Activated CD8-positive, alpha-beta memory T cell treated with anti-CD3 and anti-CD28 coated beads, Interleukin-2, amount 10 ng/mL, durations not matched to agents 7 days and 5 days (primary cell): ENCODE measurements around the gene TP73. TPM values are rescaled to one million over a fixed set of nuclear protein-coding genes. Genes with fewer than 3 reads are reported as not detected.

Experiments used
- ATAC-seq: fragments of 150-1000 bp; cut with Tn5 transposase; one replicate; pipeline ENCODE4 v1.10.0; 2021; ENCODE audit warnings: moderate library complexity
- CTCF ChIA-PET: fragments of 350-600 bp; sonication (Branson Sonifier 250); formaldehyde crosslinking; loops from one replicate; lab custom pipeline; 2021; ENCODE audit warnings: antibody characterized with exemption; lab: Charles Lee
- DNase-seq: peaks from one replicate; pipeline ENCODE4 v3.0.0-alpha.2; 2020
- H3K27ac Mint-ChIP-seq: one replicate; pipeline ENCODE4 v1.8.0; 2021; ENCODE audit warnings: mild to moderate bottlenecking, mixed read lengths
- H3K27me3 Mint-ChIP-seq: one replicate; pipeline ENCODE4 v1.8.0; 2021; ENCODE audit warnings: mixed read lengths
- H3K36me3 Mint-ChIP-seq: one replicate; pipeline ENCODE4 v1.8.0; 2021; ENCODE audit warnings: mild to moderate bottlenecking, mixed read lengths
- H3K4me1 Mint-ChIP-seq: one replicate; pipeline ENCODE4 v1.8.0; 2021; ENCODE audit warnings: mixed read lengths
- H3K4me3 Mint-ChIP-seq: one replicate; pipeline ENCODE4 v1.8.0; 2021; ENCODE audit warnings: mild to moderate bottlenecking, moderate library complexity, mixed read lengths
- H3K9me3 Mint-ChIP-seq: one replicate; pipeline ENCODE4 v1.8.0; 2022; ENCODE audit warnings: low read depth, mixed read lengths
- total RNA-seq, 2 experiments: library from RNA; stranded (reverse); gene quantifications; one replicate each; pipeline ENCODE4 v1.2.3, GENCODE V29; 2021

TP73 gene
- total RNA-seq, 2 experiments from 2014 or later: 2.1 to 15.2 TPM

DNA sequence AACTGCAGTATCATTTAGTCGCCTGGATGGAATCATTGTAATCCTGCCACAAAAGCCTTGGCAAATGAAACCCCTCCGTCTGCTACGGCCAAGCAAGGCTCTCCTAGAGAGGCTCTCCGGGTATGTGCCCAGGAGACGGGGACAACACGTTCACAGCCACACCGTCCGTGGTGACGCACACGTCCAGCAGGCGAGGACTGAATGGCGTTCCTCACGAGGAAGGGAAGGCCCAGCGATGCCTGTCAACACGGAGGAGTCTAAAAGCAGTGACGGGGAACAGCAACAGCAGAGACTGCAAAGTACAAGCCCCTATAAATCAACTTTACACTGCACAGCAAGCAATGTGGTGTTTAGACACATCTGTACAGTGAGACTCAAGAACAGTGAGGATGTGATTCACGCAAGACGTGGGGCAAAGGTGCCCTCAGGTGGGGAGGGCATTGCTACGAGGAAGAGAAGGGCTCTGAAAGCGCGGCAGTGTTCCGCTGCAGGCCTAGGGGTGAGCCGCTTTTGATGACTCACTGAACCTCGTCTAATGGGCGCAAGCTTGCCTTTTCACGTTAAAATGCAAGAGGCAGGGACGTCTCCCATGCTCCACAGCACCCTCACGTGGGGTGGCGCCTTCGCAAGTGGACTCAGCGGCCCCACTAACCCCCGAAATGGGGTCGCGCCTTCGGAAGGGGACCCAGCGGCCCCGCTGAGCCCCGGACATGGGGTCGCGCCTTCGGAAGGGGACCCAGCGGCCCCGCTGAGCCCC is 9.2 kb upstream of the TP73 start:
- CTCF ChIA-PET: no interaction called here
- Mint-ChIP-seq H3K27ac (no peak overlapping the region), H3K36me3 (peaks cover 15% of the 10 kb centered on the region), H3K27me3 (no peaks in the 10 kb centered on the region), H3K4me3 (no peak overlapping the region), H3K4me1 (peaks cover 3% of the 10 kb centered on the region), H3K9me3 (no peaks in the 10 kb centered on the region)
- no peak for DNase-seq
- ATAC-seq: no peak

DNA sequence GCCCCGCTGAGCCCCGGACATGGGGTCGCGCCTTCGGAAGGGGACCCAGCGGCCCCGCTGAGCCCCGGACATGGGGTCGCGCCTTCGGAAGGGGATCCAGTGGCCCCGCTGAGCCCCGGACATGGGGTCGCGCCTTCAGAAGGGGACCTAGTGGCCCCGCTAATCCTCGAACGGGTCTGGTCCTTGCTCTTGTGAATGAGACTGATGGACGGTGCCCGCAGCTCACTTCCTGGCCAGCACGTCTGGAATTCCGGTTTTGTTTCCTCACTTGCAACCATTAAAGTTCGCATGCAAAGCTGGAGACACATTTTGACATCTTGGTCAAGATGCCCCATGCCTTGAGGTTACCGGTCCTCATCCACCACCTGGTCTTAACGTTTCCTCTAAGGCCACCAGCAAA is 8.0 kb upstream of the TP73 start:
- CTCF ChIA-PET: no interaction called here
- Mint-ChIP-seq H3K36me3 (peaks cover 9% of the 10 kb centered on the region), H3K27me3 (no peaks in the 10 kb centered on the region), H3K27ac (no peak overlapping the region), H3K4me3 (no peak overlapping the region), H3K4me1 (peaks cover 15% of the 10 kb centered on the region), H3K9me3 (no peaks in the 10 kb centered on the region)
- ATAC-seq: no peak
- no peak for DNase-seq

DNA sequence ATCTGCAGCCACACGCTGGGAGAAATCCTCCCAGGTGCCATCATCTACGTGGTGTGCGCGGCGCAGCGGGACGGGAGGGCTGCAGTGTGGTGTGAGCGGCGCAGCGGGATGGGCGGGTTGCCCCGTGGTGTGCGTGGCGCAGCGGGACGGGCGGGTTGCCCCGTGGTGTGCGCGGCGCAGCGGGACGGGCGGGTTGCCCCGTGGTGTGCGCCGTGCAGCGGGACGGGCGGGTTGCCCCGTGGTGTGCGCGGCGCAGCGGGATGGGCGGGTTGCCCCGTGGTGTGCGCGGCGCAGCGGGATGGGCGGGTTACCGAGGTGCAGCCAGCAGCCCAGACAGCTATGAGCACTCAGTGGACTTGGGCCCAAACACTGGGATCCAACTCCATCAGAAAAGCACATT is 7.1 kb upstream of the TP73 start:
- no peak overlapping the region for H3K4me3 Mint-ChIP-seq
- ATAC-seq (no peak), DNase-seq (no peak)
- peaks cover 2% of the 10 kb centered on the region for H3K27me3 Mint-ChIP-seq
- H3K27ac Mint-ChIP-seq: no peak overlapping the region
- H3K9me3 Mint-ChIP-seq: no peaks in the 10 kb centered on the region
- CTCF ChIA-PET: no interaction called here
- peaks cover 9% of the 10 kb centered on the region for H3K36me3 Mint-ChIP-seq
- peaks cover 17% of the 10 kb centered on the region for H3K4me1 Mint-ChIP-seq

DNA sequence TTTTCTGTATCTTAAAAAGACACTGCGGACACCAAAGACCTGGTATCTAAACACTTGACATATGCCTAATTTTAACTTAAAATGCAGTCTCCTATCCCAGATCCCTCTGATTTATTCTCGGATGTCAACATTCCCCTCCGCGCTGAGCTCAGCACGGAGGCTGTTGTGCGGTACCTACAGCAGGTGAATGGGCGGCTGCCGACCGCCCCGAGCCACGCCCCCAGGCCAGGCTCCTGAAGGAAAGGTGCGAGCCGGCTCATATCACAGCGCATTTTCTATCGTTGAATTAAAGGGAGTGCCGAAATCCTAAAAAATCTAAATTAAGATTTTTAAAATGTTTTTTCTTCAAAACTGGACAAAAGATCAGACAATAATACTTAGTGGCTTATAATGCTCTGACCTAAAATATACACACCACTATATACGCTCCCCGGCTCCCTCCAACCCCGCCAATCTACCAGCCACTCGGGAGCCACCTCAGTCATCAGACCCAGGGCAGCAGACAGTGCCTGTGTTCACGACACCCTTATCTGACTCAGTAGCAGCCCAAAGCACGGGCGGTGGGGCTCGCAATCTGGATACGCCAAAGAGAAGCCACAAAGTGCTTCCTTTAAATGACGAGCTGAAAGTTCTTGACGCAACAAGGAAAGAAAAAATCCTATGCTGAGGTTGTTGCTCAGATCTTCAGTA is 6.5 kb upstream of the TP73 start:
- Mint-ChIP-seq H3K9me3 (no peaks in the 10 kb centered on the region), H3K36me3 (peaks cover 9% of the 10 kb centered on the region), H3K4me3 (no peak overlapping the region), H3K4me1 (peaks cover 19% of the 10 kb centered on the region), H3K27ac (no peak overlapping the region), H3K27me3 (peaks cover 6% of the 10 kb centered on the region)
- DNase-seq (no peak), ATAC-seq (no peak)
- CTCF ChIA-PET: no interaction called here

DNA sequence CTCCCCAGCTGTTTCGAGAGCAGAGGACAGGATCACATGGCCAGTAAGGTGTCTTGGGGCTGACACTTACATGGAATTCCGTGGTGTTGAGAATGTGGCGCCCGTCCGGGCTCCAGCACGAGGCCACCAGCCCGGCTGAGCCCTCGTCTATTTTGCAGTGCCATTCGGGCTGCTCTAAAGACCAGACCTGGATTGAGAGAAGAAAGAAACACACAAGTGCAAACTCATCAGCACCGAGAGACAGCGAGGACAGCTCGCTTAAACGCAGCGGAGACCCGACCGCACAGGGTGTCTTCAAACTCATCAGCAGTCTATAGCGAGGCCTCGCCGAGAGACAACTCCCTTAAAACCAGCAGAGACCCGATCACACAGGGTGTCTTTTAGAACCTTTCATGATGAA is 5.7 kb upstream of the TP73 start:
- peaks cover 13% of the 10 kb centered on the region for H3K27me3 Mint-ChIP-seq
- H3K36me3 Mint-ChIP-seq: peaks cover 9% of the 10 kb centered on the region
- no peak overlapping the region for H3K27ac Mint-ChIP-seq
- H3K9me3 Mint-ChIP-seq: no peaks in the 10 kb centered on the region
- DNase-seq: no peak
- no peak overlapping the region for H3K4me3 Mint-ChIP-seq
- no peak for ATAC-seq
- H3K4me1 Mint-ChIP-seq: peaks cover 22% of the 10 kb centered on the region
- CTCF ChIA-PET: interaction anchor here (2.6 kb wide), 1 partner anchor 28 kb away, joined by 11 read pairs; no protein-coding TSS in a partner anchor

DNA sequence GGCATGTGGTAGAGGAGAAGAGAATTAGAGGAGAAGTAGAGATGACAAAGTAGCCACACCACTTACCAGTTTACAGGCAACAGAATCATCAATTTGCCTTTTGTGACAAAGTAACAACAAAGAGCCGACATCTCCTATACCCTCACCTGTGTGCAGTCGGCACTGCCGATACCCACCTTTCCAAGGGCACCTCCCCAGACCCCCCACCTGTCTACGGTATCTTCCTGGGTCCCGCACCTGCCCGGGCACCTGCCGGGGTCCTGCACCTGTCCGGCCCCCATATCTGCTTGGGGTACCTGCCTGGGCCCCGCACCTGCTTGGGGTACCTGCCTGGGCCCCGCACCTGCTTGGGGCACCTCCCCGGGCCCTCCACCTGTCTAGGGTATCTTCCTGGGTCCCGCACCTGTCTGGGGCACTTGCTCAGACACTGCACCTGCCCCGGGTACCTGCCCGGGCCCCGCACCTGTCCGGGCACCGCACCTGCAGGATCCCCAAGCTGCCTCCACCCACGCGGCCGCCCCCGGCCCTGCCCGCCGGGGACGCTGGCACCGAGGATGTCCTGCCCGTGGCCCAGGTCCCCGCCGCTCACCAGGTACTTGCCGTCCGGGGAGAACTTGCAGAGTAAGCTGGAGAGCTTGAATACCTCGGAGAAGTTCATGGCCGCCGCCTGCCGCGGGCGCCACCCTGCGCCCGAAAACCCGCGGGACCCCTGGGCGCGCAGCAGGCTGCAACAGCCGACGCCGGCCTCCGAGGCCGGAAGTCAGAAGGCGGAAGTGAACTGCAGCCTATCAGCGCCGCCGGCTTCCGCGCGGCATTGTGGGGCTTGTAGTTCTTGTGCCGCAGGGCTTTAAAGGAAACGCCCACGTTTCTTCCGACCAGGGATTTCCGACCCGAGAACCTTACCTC is 2.7 kb upstream of the TP73 start, which contains the start of gene WRAP73:
Gene WRAP73, minus strand, starts transcription at position 762 of the 906 bp plus-strand sequence. Its CDS starts 104 bp downstream, at position 658.
- DNase-seq: peak; percentile 93
- Mint-ChIP-seq H3K9me3 (no peaks in the 10 kb centered on the region), H3K27me3 (peaks cover 32% of the 10 kb centered on the region), H3K27ac (peak within 1 kb of the TSS; percentile 71), H3K36me3 (peaks cover 8% of the 10 kb centered on the region), H3K4me1 (peaks cover 22% of the 10 kb centered on the region), H3K4me3 (peak within 1 kb of the TSS; percentile 76)
- ATAC-seq: peak; percentile 98
- CTCF ChIA-PET: interaction anchor here (0.6 to 2.6 kb wide), 7 partner anchors 20 to 196 kb away, joined by 3 to 11 read pairs (median 3); no protein-coding TSS in a partner anchor

DNA sequence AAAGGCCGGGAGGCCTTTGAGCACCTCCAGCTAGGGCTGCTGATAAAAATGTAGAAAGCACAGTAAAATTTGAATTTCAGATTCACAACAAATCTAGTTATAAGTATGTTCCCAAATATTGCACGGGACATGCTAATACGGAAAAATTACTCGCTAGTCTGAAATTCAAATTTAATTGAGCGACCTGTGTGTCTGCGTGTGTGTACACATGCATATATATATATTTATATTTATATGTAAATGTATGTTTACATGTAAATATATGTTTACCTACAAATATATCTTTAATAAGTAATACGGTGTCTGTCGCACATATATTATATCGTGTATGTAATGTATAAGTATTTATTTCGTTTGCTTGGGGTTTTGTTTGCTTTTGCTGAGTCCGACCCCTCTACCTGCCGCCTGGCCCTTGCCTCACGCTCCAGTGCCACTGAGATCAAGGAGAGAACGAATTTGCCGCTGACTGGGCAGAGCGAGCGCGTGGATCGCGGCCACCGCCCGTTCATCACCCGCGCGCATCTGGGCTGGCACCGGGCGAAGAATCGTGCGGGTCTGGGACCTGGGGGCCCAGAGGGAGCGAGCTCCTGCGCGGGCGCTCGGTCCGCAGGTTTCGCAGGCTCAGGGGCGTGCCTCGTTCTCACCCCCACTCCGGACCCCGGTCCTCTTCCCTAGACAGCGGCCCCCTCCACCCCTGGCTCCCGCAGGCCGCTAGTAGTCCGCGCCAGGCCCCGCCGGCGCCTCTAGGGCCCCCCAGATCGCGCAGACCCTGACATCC is 1.9 kb upstream of the TP73 start:
- no peak for DNase-seq
- no peaks in the 10 kb centered on the region for H3K9me3 Mint-ChIP-seq
- CTCF ChIA-PET: interaction anchor here (1.2 to 1.4 kb wide), 2 partner anchors 25 to 31 kb away, joined by 3 read pairs; no protein-coding TSS in a partner anchor
- H3K27me3 Mint-ChIP-seq: peaks cover 41% of the 10 kb centered on the region
- peak overlapping the region; percentile 41 for H3K27ac Mint-ChIP-seq
- peaks cover 22% of the 10 kb centered on the region for H3K4me1 Mint-ChIP-seq
- peak overlapping the region; percentile 76 for H3K4me3 Mint-ChIP-seq
- ATAC-seq: no peak
- peaks cover 2% of the 10 kb centered on the region for H3K36me3 Mint-ChIP-seq

DNA sequence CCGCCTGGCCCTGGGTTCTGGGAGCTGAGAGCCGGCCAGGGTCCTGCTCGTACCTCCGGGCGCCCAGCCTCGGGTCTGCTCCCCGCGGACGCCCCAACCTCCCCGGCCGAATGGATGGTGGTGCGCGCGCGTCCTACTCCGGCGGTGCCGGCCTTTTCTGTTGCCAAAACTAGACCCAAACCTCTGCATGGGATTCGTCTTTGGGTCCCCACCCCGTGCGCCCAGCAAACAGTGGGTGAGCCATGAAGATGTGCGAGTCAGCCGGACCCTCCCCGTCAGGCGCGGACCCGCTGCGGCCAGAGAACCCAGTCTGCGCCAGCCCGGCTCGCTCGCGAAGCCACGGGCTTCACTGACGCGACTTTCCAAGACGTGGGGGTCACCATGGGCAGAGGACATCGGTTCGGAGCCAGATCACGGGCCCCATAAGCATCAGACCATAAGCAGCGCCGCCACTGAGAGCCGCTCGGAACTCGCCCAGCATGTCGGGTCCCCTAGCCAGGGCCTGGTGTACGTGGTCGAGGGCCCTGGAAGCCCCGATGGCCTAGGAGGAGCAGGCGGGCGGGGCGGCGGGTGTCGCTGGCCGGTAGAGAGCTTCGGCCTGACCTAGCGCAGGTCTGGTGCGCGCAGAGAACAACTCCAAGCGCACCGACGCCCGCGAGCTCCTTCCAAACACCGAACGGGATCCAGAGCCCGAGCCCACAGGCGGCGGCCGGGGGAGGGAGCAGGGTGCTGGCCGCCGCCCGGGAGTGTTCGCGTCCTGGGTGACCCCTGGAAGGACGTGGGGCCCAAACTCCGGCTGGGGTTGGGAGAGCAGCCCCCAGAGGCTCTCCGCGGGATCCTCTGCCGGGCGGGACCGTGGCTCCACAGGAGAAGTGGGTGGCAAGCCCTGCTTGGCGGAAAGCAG is 1.0 kb upstream of the TP73 start:
- DNase-seq (no peak), ATAC-seq (no peak)
- no peaks in the 10 kb centered on the region for H3K9me3 Mint-ChIP-seq
- H3K4me1 Mint-ChIP-seq: peaks cover 25% of the 10 kb centered on the region
- no peak overlapping the region for H3K4me3 Mint-ChIP-seq
- H3K27me3 Mint-ChIP-seq: peaks cover 49% of the 10 kb centered on the region
- no peak overlapping the region for H3K27ac Mint-ChIP-seq
- CTCF ChIA-PET: interaction anchor here (1.4 kb wide), 1 partner anchor 25 kb away, joined by 3 read pairs; no protein-coding TSS in a partner anchor
- no peaks in the 10 kb centered on the region for H3K36me3 Mint-ChIP-seq

DNA sequence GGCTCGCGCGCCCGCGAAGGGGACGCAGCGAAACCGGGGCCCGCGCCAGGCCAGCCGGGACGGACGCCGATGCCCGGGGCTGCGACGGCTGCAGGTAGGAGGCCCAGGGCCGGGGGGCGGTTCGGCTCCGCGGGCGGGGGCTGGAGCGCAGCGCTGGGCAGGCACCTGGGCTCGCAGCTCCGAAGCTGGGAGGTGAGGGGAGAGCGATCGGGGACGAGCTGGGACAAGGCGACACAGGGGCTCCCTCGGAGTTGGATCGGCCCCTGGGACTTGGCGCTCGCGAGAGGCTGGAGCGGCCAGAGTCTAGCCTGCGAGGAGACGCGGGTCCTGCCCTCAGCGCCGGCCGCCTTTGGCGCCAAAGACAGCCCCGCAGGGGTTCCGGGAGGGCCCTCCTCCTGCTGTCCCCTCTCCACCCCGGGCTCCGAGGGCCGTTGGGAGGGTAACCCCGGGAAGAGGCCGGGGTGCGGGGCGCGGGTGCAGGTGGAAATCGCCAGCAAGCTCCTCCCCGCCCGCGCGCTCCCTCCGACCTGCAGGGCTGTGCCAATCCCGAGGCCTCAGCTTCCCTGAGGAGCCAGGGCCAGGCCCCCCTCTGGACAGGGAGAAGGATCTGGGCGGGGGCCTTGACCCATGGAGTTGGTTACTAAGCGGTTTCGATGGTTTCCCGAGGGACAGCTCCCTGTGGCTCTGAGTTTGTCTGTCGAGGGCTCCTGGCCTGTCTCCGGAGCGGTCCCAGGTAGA is 401 bp downstream of the TP73 start:
- Mint-ChIP-seq H3K4me1 (peaks cover 36% of the 10 kb centered on the region), H3K36me3 (no peaks in the 10 kb centered on the region), H3K4me3 (no peak overlapping the region), H3K9me3 (no peaks in the 10 kb centered on the region), H3K27ac (no peak overlapping the region), H3K27me3 (peaks cover 64% of the 10 kb centered on the region)
- ATAC-seq (no peak), DNase-seq (no peak)
- CTCF ChIA-PET: interaction anchor here (1.3 to 1.9 kb wide), 3 partner anchors 22 to 33 kb away, joined by 3 to 11 read pairs (median 3); no protein-coding TSS in a partner anchor

DNA sequence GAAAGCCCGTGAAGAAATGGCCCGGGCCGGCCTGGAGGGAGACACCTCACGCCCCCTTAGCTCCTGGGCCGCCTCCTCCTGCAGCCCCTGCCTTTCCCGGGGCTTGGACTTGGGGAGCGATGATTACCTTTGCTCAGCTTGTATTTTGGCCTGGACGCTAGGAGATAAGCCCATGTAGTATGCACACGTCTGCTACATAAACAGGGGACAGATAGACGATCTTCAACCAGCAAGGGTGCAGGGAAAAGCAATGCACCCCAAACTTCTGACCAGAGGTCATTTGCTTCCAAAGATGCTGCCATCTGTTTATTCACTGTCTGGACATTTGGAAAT is 936 bp downstream of the TP73 start:
- Mint-ChIP-seq H3K27me3 (peaks cover 69% of the 10 kb centered on the region), H3K4me1 (peaks cover 34% of the 10 kb centered on the region), H3K4me3 (no peak overlapping the region), H3K9me3 (no peaks in the 10 kb centered on the region), H3K36me3 (no peaks in the 10 kb centered on the region), H3K27ac (no peak overlapping the region)
- CTCF ChIA-PET: interaction anchor here (1.3 to 1.9 kb wide), 4 partner anchors 23 to 34 kb away, joined by 3 to 11 read pairs (median 3); no protein-coding TSS in a partner anchor
- ATAC-seq (no peak), DNase-seq (no peak)

DNA sequence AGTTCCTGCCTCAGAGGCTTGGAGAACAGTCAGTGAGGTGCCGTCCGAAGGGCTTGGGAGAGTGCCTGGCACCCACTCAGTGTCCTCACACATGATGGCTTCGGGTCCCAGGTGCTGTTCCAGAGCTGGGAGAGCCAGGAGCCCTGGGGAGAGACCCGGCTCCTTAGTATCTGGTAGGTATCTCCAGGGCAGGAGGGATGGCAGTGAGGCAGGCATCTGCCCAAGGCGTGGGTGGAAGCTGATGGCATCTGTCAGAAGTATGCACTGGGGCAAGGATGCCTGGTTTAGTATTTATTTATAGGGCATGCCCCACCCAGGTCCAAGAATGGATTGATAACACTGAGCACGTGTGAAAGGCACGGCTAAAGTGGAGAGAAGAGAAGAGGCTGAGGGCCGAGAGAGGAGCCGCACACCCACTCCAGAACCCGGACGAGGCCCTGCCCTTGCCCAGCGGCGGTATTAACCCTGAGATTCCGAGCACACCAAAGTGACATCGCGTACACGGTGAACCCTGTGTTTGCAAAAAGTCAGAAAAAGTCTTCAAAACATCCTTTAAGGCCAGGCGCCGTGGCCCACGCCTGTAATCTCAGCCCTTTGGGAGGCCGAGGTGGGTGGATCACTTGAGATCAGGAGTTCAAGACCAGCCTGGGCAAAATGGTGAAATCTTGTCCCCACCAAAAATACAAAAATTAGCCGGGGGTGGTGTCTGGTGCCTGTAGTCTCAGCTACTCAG is 2.4 kb downstream of the TP73 start:
- CTCF ChIA-PET: interaction anchor here (1.2 to 1.9 kb wide), 3 partner anchors 33 to 70 kb away, joined by 3 to 11 read pairs (median 3); no protein-coding TSS in a partner anchor
- DNase-seq: no peak
- Mint-ChIP-seq H3K4me1 (peaks cover 26% of the 10 kb centered on the region), H3K36me3 (no peaks in the 10 kb centered on the region), H3K27ac (no peak overlapping the region), H3K4me3 (no peak overlapping the region), H3K9me3 (no peaks in the 10 kb centered on the region), H3K27me3 (peaks cover 78% of the 10 kb centered on the region)
- no peak for ATAC-seq
